Stimulated activated CD8-positive, alpha-beta memory T cell treated with anti-CD3 and anti-CD28 coated beads, Interleukin-12 subunit alpha, Interleukin-12 subunit beta, amount 100 ng/mL, for 1 hour (primary cell): ENCODE data around the gene ERBB4.
"Not testable (repeated sequence)": the region's sequence is repeated elsewhere in the genome, so short reads cannot be mapped to it uniquely, and the experiment has no call there.

Experiments
- DNase-seq: peaks from one replicate; pipeline ENCODE4 v3.0.0-alpha.2; 2020; ENCODE audit warnings: low read depth

The ERBB4 gene

DNA sequence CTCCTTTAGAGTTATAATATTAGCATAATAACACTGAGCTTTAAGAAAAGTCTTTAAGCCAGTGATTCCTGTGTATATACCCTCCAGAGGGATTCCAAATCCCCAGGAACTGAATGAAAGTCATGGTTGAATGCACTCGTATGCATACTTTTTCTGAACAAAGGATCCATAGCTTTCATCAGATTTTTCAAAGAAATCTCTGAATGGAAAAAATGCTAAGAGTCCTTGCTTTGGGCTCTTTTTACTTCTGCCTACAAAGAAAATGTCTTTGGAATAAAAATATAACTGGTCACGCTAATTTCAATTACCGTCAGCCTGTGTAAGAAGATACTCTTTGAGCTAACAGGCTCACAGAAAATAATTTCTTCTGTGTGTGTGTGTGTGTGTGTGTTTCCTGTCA lies 939.5 kb downstream of the ERBB4 start:
- DNase-seq: no peak

GRCh38 chr2:211598238-211598637 lies 940.4 kb downstream of the ERBB4 start:
- no peak for DNase-seq

DNA sequence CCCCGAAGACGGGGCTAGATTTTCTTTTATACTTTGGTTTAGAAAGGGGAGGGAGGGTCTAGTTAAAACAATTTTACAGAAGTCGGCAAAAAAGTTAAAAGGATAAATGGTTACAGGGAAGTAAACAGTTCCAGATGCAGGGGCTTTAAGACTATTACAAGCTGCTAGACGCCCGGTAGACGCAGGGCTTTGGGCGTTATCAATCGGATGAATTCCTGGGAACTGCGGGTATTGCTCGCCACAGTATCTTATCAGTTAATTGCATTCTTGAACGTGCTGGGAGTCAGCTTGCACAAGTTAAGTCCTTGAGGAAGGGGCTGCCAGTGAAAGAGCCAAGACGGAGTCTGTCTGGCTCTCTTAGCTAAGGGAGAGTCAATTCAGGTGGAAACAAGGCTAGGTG lies 946.6 kb downstream of the ERBB4 start:
- not testable (repeated sequence) for DNase-seq

DNA sequence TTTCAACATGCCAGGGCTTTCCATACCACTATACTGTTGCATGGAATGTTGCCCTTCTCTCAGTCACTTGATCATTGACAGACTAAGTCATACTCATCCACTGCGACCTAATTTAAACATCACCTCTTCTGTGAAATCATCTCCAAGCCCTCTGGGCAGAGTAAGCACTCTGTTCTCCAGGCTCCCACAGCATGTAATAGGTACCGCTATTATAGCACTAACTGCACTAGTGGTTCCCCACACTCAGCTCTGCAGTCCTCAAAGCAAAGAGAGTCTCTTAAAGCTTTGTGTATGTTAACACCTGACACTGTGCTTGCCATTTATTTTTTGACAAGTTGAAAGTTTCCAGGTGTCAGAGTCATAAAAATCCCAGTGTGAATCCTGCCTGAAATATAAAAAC lies 947.2 kb downstream of the ERBB4 start:
- DNase-seq: no peak

- no peak for DNase-seq
Measured at GRCh38 chr2:211568439-211568838, 970.2 kb downstream of the ERBB4 start.

DNA sequence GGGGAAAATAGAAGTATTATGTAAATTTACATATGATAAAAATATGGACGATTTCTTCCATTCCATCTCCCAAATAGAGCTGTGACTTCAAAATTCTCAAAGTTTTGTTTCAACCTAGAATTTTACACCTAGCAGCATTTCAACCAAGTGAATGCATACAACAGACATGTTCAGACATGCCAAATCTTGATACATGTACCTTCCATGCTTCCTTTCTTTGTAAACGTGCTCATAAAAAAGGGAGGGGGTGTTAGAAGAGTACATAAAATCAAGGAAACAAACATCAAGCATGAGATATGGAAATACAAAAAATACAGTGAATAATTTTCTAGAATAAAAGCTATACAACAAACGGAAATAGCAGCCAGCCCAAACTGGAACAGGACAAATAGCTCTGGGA lies 974.2 kb downstream of the ERBB4 start:
- DNase-seq: no peak

- DNase-seq: no peak
Measured at GRCh38 chr2:211545582-211545981, 993.0 kb downstream of the ERBB4 start.

DNA sequence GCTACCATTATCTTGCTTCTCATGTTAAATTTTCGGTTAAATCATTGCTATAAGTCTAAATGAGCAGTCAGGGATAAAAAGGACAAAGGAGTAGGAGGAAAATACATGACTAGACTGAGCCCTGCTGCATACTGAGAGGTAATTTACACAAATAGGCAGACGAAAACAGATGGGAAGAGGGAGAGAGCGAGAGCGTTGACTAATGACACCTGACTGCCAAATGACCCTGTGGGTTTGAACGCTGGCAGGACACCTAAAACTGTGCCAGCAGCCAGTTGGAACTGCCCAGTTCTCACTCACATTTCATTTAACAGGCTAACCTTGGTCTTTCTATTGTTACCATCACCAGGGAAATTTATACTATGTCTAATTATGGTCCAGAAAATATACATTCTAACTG lies 1004.0 kb downstream of the ERBB4 start:
- DNase-seq: no peak

- not testable (repeated sequence) for DNase-seq
Measured at GRCh38 chr2:211524248-211524647, 1014.4 kb downstream of the ERBB4 start.

DNA sequence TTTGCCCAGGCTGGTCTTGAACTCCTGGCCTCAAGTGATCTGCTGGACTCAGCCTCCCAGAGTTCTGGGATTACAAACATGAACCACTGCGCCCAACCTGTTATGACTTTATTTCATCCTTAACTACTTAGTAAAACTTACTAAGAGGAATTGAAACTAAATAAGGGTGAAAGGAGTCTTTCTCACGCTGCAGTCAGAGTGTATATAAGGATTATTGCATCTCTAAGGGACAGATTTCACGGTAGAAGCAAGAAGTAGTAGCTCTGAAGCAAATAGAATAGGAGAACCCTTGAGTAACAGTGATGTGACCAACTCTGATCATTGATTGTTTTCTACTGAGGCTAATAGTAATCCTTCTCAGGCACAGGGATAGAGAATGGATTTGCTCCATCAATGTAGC lies 1022.1 kb downstream of the ERBB4 start:
- no peak for DNase-seq

DNA sequence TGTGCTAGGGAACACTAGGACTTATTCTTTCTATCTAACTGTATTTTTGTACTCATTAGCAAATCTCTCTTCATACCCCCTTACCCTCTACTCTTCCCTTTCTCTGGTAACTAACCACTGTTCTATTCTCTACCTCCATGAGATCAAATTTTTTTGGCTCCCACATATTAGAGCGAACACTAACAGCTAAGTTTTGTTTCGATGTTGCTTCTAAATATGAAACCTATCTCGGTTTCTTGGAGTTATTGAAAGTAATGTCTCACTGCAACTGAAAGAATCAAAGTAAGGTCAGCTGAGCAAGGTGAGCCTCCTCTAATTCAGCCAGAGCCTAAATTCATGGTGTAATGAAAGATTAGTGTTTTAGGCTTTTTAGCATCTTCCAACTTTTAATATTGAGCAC lies 1024.6 kb downstream of the ERBB4 start:
- DNase-seq: no peak

GRCh38 chr2:211513446-211513845 lies 1025.2 kb downstream of the ERBB4 start:
- DNase-seq: no peak

DNA sequence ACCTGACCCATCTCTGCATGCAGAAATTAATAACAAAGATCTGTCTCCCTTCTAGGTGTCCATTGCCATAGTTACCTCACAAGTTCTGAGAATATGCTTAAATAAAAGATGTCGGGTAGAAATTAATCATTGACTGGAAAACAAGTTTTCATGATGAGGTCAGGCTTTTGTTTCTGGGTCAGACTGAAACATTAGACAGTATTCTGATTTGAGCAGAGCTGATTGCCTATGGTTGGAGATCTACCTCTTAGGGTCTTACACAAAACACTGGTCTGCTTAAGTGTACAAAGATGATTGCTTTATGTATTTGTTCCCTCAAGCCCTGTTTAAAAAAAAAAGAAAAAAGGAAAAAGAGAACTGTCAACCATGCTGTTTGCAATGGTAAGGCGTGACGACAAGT lies 1025.8 kb downstream of the ERBB4 start:
- DNase-seq: no peak

DNA sequence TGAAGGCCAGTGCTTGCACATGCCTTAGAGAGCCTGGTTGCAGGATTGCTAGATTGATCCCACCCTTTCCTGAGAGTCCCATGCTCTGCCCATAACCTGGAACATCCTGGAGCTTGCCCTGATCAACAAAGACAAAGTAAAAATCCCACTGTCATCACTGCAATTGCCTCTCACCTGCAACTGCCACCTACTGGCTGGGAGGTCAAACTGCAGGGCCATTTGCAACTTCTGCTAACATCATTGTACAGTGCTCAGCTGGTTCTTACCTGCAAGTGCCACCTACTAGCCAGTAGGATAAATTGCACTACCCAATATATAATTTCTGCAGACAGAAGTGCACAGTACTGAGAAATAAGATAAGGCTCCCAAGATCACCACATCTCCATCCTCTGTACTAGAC lies 1034.7 kb downstream of the ERBB4 start:
- DNase-seq: no peak

GRCh38 chr2:211503198-211503597 lies 1035.4 kb downstream of the ERBB4 start:
- DNase-seq: no peak

- DNase-seq: no peak
Measured at GRCh38 chr2:211498551-211499205, 1039.9 kb downstream of the ERBB4 start.

- DNase-seq: no peak
Measured at GRCh38 chr2:211495339-211495738, 1043.3 kb downstream of the ERBB4 start.

GRCh38 chr2:211494536-211494935 lies 1044.1 kb downstream of the ERBB4 start:
- no peak for DNase-seq

GRCh38 chr2:211494085-211494484 lies 1044.5 kb downstream of the ERBB4 start:
- no peak for DNase-seq

- no peak for DNase-seq
Measured at GRCh38 chr2:211487733-211488132, 1050.9 kb downstream of the ERBB4 start.

DNA sequence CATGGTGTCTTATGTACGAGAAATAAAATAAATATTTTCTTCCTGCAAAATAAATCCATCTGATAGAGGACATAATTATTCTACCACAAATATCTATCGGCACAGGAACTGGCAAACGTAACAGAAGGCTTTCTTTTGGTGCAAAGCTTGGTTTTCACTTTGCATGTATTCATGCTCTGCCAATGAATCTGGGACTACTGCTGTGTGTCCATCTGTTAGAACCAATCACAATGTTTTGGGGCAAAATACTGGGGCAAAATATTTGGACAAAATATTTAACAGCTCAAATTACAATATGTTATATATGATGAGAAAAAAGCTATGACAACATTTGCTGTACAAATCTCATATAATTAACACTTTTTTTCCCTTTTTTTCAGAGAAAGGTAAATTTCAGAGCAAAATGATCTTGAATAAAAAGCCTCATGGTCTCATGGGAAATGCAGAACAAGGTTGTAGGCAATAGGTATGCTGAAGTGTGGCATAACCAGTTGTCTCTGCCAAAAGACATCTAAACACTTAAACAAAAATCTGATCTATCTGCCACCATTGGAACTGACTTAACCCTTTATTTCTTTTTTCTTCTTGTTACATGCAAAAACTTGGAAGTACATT lies 1059.0 kb downstream of the ERBB4 start:
- no peak for DNase-seq

DNA sequence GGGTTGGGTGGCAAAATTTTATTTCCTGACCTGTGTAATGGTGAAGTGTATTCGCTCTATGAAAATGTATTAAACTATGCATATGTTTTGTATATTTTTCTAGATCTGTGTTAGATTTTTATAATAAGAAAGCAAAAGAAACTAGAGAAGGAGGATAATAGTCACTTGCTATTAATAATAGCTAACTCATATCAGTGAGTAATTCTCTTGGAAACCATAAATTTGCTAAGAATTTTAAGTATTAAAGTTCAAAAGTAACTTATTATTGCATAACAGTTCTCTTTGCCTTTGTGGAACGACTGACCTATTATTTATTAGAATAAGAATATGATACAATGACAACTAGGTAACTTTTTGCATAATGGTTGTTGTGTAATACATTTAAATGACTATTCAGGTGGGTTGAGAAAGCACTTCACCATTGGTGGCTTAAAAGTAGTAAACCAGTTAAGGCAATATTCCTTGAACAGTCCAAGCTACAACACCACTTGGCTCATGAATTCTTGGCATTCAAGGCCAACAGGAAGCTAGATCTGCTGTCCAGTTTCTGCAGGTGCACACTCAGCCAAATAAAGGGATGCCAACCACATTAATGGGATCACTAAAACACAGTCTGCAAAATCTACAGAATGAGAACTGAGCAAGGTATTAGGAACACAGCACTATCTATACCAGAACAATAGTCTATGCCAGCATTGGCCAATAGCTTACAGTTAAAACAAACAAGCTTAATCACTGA lies 1060.9 kb downstream of the ERBB4 start:
- no peak for DNase-seq

GRCh38 chr2:211473116-211473515 lies 1065.5 kb downstream of the ERBB4 start:
- no peak for DNase-seq
